Retinal pigment epithelial cell (primary cell): ENCODE results near the gene CDH7.
A peak's percentile ranks its signal among the peaks of the same experiment; 100 is the strongest.

ENCODE experiments used
- DNase-seq: peaks from one replicate; pipeline ENCODE4 v3.0.0-alpha.2; 2010; ENCODE audit warnings: low read depth
- H3K4me3 ChIP-seq: 2 replicates; pipeline ENCODE4 v1.5.1; 2011; ENCODE audit warnings: mild to moderate bottlenecking, low read length, control low read depth, moderate library complexity
- CTCF ChIP-seq: conservative IDR thresholded peaks from 2 replicates; pipeline ENCODE4 v1.5.1; 2011; ENCODE audit warnings: low read depth, low read length, control low read depth, inconsistent platforms

CDH7 gene

GRCh38 chr18:65735155-65735554 is 15.7 kb upstream of the CDH7 start:
- no peak for TF ChIP-seq CTCF

GRCh38 chr18:65737471-65737955 is 13.3 kb upstream of the CDH7 start:
- DNase-seq = no peak
- H3K4me3 ChIP-seq = no peak overlapping the region
- TF ChIP-seq CTCF = no peak

More at GRCh38 chr18:65735155-65735554, 15.7 kb upstream of the CDH7 start:
- H3K4me3 ChIP-seq = no peak overlapping the region
- DNase-seq = no peak

GRCh38 chr18:65746936-65747335 is 3.9 kb upstream of the CDH7 start:
- H3K4me3 ChIP-seq = no peak overlapping the region
- no peak for TF ChIP-seq CTCF
- DNase-seq = no peak

GRCh38 chr18:65748321-65748720 is 2.5 kb upstream of the CDH7 start:
- DNase-seq = no peak
- no peak for TF ChIP-seq CTCF
- no peak overlapping the region for H3K4me3 ChIP-seq

GRCh38 chr18:65749841-65750240 is 971 bp upstream of the CDH7 start:
- H3K4me3 ChIP-seq = peak overlapping the region; percentile 74
- no peak for TF ChIP-seq CTCF
- no peak for DNase-seq

- H3K4me3 ChIP-seq = peak overlapping the region; percentile 74
- no peak for TF ChIP-seq CTCF
- DNase-seq = no peak
Measured at GRCh38 chr18:65751155-65752085, 608 bp downstream of the CDH7 start.

GRCh38 chr18:65752625-65753325 is 2.0 kb downstream of the CDH7 start:
- H3K4me3 ChIP-seq = no peak overlapping the region
- TF ChIP-seq CTCF = no peak
- no peak for DNase-seq
